Gastrocnemius medialis (tissue), 4 donors: ENCODE results near the gene C4A. TPM values are rescaled to one million over a fixed set of nuclear protein-coding genes. Genes with fewer than 3 reads are reported as not detected.

Experiments used
- ATAC-seq, 2 donors: fragments of 150-250 bp; one replicate each; pipeline ENCODE4 v1.9.1; 2016
- DNase-seq, 2 donors: peaks; one replicate each; pipeline ENCODE4 v3.0.0-alpha.2; 2019
- H3K27ac ChIP-seq, 4 donors: fragments of 200-600 bp; sonication (generic); 1 replicate in 1 of 4; 2 replicates in 3 of 4; pipeline ENCODE4 v1.5.1; 2016 to 2018; ENCODE audit warnings: mild to moderate bottlenecking in 2 of 4, moderate library complexity in 1 of 4
- H3K27me3 ChIP-seq, 3 donors: fragments of 200-600 bp; sonication (generic) in 2 of 3; 1 replicate in 1 of 3; 2 replicates in 2 of 3; pipeline versions ENCODE4 v1.5.1 to v1.6.0; 2016 to 2019; ENCODE audit warnings: mild to moderate bottlenecking in 1 of 3, moderate library complexity in 1 of 3
- H3K36me3 ChIP-seq, 2 donors: fragments of 200-600 bp; sonication (generic) in 1 of 2; one replicate each; pipeline ENCODE4 v1.5.1; 2017 to 2018
- H3K4me1 ChIP-seq, 2 donors: fragments of 200-600 bp; sonication (generic) in 1 of 2; one replicate each; pipeline ENCODE4 v1.5.1; 2016 to 2017; ENCODE audit warnings: mild to moderate bottlenecking in 2 of 2
- H3K4me3 ChIP-seq, 4 donors: fragments of 200-600 bp; sonication (generic) in 3 of 4; 1 replicate in 1 of 4; 2 replicates in 3 of 4; pipeline ENCODE4 v1.5.1; 2016 to 2019; ENCODE audit warnings: mild to moderate bottlenecking in 2 of 4
- H3K9me3 ChIP-seq, 3 donors: fragments of 200-600 bp; sonication (generic) in 2 of 3; 1 replicate in 1 of 3; 2 replicates in 2 of 3; pipeline ENCODE4 v1.5.1; 2016 to 2019
- POLR2A ChIP-seq, 2 donors: fragments of 450-650 bp; IDR thresholded peaks; one replicate each; pipeline ENCODE4 v1.6.1; 2017; ENCODE audit warnings: antibody characterized with exemption in 2 of 2, mild to moderate bottlenecking in 2 of 2, moderate library complexity in 2 of 2
- in situ Hi-C, 4 donors: fragments of 200-750 bp; cut with MboI; loops; one replicate each; pipeline versions ENCODE4 v1.15.0 to v1.8.0; 2017; ENCODE audit warnings: low sequenced_read_pairs in 4 of 4
- intact Hi-C: fragments of 100-400 bp; cut with DNase I; formaldehyde crosslinking; loops from one replicate; pipeline ENCODE4 v1.15.1; 2023; ENCODE audit warnings: low total_unique reads
- total RNA-seq, 4 donors: library from RNA; depleted of rRNA; stranded (reverse); fragments of >200 nt; gene quantifications; one replicate each; pipeline versions ENCODE4 v1.1.0 to v1.2.3, GENCODE V29; 2016
- TF ChIP-seq, protein P1 (sequence below), 5 experiments: fragments of 450-650 bp in 3 of 5; fragments of 200-600 bp in 2 of 5; sonication (generic) in 2 of 5; IDR thresholded peaks in 4 of 5; conservative IDR thresholded peaks in 1 of 5; 1 replicate in 4 of 5; 2 replicates in 1 of 5; pipeline ENCODE4 v1.5.1; 2016 to 2019; ENCODE audit warnings: antibody characterized with exemption in 5 of 5, mild to moderate bottlenecking in 3 of 5, moderate library complexity in 3 of 5

Gene C4A
- total RNA-seq, 4 donors from 2014 or later = 4.3 to 7.8 (median 6.2) TPM

GRCh38 chr6:32045811-32046449, 64.1 kb downstream of the C4A start:
- intact Hi-C loops (loop anchor here (10.0 kb wide), 1 partner anchor 69 kb away; no protein-coding TSS in a partner anchor), in situ Hi-C loops (no loop called here)
- H3K4me1 ChIP-seq = peaks cover 0 to 6% of the 10 kb centered on the region in 2 donors
- peak overlapping the region; percentile 65 to 75 (median 70) for H3K27ac ChIP-seq
- no peak overlapping the region for H3K4me3 ChIP-seq
- TF ChIP-seq POLR2A (IDR thresholded peaks at IDR 0.05) = no peak
- TF ChIP-seq, protein P1, sequence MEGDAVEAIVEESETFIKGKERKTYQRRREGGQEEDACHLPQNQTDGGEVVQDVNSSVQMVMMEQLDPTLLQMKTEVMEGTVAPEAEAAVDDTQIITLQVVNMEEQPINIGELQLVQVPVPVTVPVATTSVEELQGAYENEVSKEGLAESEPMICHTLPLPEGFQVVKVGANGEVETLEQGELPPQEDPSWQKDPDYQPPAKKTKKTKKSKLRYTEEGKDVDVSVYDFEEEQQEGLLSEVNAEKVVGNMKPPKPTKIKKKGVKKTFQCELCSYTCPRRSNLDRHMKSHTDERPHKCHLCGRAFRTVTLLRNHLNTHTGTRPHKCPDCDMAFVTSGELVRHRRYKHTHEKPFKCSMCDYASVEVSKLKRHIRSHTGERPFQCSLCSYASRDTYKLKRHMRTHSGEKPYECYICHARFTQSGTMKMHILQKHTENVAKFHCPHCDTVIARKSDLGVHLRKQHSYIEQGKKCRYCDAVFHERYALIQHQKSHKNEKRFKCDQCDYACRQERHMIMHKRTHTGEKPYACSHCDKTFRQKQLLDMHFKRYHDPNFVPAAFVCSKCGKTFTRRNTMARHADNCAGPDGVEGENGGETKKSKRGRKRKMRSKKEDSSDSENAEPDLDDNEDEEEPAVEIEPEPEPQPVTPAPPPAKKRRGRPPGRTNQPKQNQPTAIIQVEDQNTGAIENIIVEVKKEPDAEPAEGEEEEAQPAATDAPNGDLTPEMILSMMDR (IDR thresholded peaks at IDR 0.05 in 4 of 5, conservative IDR thresholded peaks at IDR 0.05 in 1 of 5) = no peak
- no peaks in the 10 kb centered on the region for H3K9me3 ChIP-seq
- DNase-seq (peak in 1 of 2 donors; percentile 43), ATAC-seq (no peak)
- H3K27me3 ChIP-seq = no peaks in the 10 kb centered on the region
- no peaks in the 10 kb centered on the region for H3K36me3 ChIP-seq

DNA sequence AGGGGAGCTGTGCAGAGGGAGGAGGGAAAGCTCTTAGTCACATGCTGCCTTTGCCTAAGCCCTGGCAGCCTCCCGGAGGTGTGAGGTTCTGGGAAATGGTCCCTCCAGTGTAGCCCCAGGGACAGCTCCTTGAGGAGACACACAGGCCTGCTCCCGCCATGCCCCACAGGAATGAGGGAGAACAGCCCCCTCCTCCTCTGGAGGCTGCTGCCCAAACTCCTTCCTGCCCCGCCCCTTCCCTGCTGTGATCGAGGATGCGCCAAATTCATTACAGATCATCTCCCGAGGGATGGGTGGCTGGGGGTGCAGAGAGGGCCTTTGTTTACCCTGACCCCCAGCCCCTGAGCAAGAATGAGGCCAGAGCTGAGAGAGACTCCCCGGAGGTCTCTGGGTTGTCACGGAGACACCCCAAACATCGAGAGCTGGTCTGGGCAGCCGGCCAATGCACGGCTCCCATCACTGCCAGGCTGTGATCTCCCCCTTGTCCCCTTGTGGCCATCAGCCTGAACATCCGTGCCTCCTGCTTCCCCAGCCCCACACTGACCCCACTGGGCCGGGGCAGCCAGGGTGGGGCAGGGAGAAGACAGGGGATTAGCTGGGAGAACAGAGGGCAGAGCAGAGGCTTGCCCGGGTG, 64.7 kb downstream of the C4A start:
- peak in 1 of 2 donors; percentile 10 for ATAC-seq

GRCh38 chr6:32047084-32047478, 65.2 kb downstream of the C4A start:
- peak; percentile 48 to 59 for ATAC-seq
- H3K9me3 ChIP-seq = no peaks in the 10 kb centered on the region
- H3K4me3 ChIP-seq = no peak overlapping the region
- no peaks in the 10 kb centered on the region for H3K27me3 ChIP-seq
- in situ Hi-C loops = no loop called here
- H3K27ac ChIP-seq = peak overlapping the region; percentile 65 to 75 (median 70)
- H3K36me3 ChIP-seq = no peaks in the 10 kb centered on the region
- TF ChIP-seq POLR2A (IDR thresholded peaks at IDR 0.05) = no peak
- TF ChIP-seq, protein P1 (IDR thresholded peaks at IDR 0.05 in 4 of 5, conservative IDR thresholded peaks at IDR 0.05 in 1 of 5) = no peak
- peak; percentile 39 to 72 for DNase-seq
- intact Hi-C loops = loop anchor here (10.0 kb wide), 1 partner anchor 68 kb away; no protein-coding TSS in a partner anchor
- peaks cover 0 to 6% of the 10 kb centered on the region in 2 donors for H3K4me1 ChIP-seq

More for the DNA sequence above, 64.7 kb downstream of the C4A start:
- peak overlapping the region; percentile 65 to 75 (median 70) for H3K27ac ChIP-seq
- no peak overlapping the region for H3K4me3 ChIP-seq
- peaks cover 0 to 6% of the 10 kb centered on the region in 2 donors for H3K4me1 ChIP-seq
- no peak for TF ChIP-seq POLR2A (IDR thresholded peaks at IDR 0.05)
- TF ChIP-seq, protein P1 (IDR thresholded peaks at IDR 0.05 in 4 of 5, conservative IDR thresholded peaks at IDR 0.05 in 1 of 5) = no peak
- H3K9me3 ChIP-seq = no peaks in the 10 kb centered on the region
- H3K36me3 ChIP-seq = no peaks in the 10 kb centered on the region
- in situ Hi-C loops = no loop called here
- no peaks in the 10 kb centered on the region for H3K27me3 ChIP-seq
- intact Hi-C loops = loop anchor here (10.0 kb wide), 1 partner anchor 68 kb away; no protein-coding TSS in a partner anchor
- DNase-seq = peak in 1 of 2 donors; percentile 46

- Histone ChIP-seq H3K27ac (peak overlapping the region; percentile 17 to 75 (median 69)), H3K27me3 (no peaks in the 10 kb centered on the region), H3K36me3 (no peaks in the 10 kb centered on the region), H3K4me3 (no peak overlapping the region), H3K4me1 (peaks cover 0 to 6% of the 10 kb centered on the region in 2 donors), H3K9me3 (no peaks in the 10 kb centered on the region)
- intact Hi-C loops = loop anchor here (10.0 kb wide), 1 partner anchor 67 kb away; no protein-coding TSS in a partner anchor
- ATAC-seq (no peak), DNase-seq (no peak)
- in situ Hi-C loops = no loop called here
- TF ChIP-seq POLR2A (IDR thresholded peaks at IDR 0.05) = no peak
- TF ChIP-seq, protein P1 (IDR thresholded peaks at IDR 0.05 in 4 of 5, conservative IDR thresholded peaks at IDR 0.05 in 1 of 5) = no peak
Observed at GRCh38 chr6:32047539-32047854, 65.6 kb downstream of the C4A start.
